NCI-H2029 (cell line): ENCODE measurements around the gene SYNGR4.
"Not testable (repeated sequence)": the region's sequence is repeated elsewhere in the genome, so short reads cannot be mapped to it uniquely, and the experiment has no call there.

Source experiments
- DNase-seq: peaks from one replicate; lab custom pipeline; 2025; lab: John Stamatoyannopoulos, UW

SYNGR4 gene

DNA sequence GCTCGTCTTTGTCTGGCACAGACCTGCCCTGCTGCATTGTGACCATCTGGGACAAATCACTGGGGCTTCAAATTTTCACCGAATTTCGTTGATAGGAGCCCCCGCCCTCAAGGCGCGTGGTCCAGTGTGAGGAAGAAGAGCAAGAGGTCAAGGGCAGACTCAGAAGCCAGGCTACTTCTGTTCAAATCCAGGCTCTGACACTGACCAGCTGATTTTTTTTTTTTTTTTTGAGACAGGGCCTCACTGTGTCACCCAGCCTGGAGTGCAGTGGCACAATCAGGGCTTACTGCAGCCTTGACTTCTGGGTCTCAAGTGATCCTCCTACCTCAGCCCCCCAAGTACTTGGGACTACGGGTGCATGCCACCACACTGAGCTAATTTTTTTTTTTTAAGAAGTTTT, 7.2 kb downstream of the SYNGR4 start:
- DNase-seq = no peak

DNA sequence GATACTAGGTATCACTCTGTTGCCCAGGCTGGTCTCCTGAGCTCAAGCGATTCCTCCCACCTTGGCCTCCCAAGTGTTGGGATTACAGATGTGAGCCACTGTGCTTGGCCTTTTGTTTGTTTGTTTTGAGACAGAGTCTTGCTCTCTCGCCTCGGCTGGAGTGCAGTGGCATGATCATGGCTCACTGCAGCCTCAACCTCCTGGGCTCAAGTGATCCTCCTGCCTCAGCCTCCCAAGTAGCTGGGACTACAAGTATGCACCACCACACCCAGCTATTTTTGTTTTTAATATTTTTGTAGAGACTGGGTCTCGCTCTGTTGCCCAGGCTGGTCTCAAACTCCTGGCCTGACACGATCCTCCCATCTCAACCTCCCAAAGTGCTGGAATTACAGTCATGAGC, 7.6 kb downstream of the SYNGR4 start:
- DNase-seq = not testable (repeated sequence)

DNA sequence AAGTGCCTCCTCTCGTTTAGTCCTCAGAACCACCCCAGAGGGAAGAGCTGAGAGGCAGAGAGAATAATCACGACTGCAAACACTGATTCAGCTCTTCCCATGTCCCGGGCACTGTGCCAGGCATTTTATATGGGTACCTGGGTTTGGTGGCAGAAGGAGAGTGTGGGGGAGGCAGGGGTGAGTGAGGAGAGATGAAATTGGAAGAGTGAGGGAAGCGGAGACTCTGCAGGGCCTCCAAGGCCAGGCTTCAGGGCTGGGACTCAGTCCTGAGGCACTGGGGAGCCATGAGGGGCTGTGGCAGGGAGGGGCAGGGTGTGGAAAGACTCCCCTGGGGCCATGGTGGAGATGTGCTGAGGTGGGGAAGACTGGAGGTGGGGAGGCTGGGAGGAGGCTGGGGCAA, 8.7 kb downstream of the SYNGR4 start:
- peak; percentile 26 for DNase-seq

DNA sequence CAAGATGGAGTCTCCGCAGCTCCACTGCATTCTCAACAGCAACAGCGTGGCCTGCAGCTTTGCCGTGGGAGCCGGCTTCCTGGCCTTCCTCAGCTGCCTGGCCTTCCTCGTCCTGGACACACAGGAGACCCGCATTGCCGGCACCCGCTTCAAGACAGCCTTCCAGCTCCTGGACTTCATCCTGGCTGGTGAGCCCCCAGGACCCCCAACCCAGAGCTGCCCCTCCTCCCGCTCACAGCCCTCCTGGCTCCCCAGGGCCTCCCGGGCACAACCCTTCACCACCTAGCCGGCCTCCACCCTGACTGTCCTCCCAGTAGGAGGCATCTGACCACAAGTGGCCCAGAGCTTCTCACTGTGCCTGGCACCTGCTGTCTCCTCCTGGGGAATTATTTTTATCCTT, 9.4 kb downstream of the SYNGR4 start:
- DNase-seq = no peak

DNA sequence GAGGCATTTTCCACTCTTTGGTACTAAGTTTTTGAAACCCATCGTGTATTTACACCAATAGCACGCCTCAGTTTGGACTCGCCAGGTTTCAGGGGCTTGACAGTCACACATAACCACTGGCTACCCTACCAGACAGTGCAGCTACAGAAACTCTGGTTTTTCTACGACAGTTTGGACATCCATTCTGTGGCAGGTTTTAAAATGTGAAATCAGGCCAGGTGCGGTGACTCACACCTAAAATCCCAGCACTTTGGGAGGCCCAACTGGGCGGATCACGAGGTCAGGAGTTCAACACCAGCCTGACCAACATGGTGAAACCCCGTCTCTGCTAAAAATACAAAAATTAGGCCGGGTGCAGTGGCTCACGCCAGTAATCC, 14.0 kb downstream of the SYNGR4 start:
- DNase-seq = no peak

DNA sequence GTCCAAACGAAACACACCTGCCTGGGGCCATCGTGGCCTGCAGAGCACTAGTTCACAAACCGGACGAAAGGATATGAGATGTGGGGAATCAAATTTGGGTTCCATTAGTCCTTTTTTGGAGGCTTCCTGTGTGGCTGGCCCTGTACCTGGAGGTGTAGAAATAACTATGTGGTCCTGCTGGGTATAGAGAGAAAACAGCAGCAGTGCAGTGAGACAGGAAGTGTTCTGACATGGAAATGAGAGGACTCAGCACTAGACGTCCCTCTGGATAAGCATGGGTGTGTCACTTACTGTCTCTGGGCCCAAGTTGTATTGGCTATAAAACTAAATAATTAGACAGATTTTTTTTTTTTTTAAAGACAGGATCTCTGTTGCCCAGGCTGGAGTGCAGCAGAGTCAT, 14.9 kb downstream of the SYNGR4 start:
- DNase-seq = no peak

DNA sequence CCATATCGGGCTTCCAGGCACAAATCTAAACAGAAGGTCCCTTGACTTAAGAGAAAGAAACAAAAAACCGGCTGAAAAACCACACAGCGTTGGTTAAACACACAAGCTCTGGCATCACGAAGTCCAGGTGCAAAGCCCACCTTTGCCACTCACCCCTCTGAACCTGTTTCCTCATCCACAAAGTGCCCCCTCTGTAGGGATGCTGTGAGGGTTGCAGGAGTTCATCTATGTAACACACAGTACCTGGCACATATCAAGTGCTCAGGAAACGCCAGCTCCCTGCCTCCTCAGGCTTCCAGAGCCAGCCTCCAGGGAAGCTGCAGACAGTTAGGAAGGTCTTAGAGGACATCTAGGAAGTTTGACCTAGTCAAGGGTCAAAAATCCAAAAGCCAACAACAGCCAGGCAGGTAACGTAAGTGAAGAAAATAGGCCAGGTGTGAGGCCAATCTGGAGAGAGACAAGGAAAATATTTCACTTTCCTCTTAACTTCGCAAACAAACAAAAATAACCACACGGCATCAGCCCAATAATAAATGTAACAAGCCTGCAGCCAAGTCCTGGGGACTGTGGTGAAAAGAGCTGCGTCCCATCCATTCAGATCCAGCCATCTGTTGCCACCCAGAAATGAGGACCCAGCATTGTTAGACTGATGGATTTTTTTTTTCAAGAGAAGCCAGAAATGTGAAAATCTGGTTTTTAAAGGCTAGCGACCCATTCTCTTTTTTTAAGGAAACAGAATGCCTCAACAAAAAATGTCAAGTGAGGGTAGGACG, 17.2 kb downstream of the SYNGR4 start:
- no peak for DNase-seq

DNA sequence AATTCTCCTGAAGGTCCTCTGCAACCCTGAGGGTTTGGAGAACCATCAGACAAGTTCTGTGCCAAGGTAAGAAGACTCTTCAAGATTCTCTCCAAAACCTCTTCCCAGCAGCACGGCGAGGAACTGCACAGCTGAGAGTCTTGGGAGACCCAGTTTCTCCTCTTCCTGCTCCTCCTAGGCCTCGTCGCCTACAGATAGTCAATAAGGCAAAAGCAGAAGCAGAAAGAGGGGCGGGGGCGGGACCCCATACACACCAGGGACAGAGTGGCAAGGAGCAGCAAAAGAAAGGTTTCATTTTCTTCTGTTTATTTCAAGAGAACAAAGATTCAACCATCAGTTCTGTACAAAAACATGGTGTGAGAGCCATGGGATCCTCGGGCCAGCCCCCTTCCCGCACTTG, 18.1 kb downstream of the SYNGR4 start:
- DNase-seq = no peak

DNA sequence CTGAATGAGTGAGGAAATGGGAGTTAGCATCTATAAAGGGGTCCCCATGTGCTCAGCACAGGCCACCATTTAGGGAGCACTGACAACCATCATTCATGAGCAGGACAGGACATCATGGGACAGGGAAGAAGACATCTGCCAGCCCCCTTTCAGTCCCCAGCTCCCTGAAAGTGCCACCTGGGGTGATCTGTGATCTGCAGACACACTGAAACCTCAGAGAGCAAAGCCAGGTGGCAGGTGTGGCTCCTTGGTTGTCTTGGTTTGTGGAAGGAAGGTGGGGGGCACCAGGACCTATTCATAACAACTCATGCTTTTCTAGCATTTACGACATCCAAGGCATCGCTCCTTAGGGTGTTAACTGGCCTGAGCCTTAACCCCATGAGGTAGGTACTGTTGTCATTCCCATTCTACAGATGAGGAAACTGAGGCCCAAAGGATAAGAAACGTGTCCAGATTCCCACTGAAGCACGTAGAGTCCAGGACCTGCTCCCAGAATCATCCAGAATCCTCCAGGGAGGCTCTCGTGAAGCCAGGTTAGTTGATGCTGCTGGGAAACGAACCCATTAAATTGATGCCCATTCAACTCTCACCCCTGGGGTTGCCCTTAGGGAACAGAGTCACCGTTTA, 21.4 kb downstream of the SYNGR4 start:
- DNase-seq = no peak

DNA sequence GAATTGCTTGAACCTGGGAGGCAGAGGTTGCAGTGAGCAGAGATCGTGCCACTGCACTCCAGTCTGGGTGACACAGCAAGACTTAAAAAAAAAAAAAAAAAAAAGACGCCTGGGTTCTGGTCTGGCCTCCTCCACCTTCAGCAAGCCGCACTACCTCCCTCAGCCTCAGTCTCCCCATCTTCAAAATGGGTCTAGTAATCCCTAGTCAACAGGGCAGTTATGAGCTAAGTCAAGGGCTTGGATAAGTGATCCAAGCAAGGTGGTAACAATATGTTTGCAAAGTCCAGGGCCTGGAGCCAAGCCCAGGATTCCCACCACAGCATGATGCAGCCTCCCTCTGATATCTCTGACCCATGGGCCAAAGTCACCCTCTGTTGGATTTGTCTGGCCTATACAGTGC, 22.8 kb downstream of the SYNGR4 start:
- no peak for DNase-seq

DNA sequence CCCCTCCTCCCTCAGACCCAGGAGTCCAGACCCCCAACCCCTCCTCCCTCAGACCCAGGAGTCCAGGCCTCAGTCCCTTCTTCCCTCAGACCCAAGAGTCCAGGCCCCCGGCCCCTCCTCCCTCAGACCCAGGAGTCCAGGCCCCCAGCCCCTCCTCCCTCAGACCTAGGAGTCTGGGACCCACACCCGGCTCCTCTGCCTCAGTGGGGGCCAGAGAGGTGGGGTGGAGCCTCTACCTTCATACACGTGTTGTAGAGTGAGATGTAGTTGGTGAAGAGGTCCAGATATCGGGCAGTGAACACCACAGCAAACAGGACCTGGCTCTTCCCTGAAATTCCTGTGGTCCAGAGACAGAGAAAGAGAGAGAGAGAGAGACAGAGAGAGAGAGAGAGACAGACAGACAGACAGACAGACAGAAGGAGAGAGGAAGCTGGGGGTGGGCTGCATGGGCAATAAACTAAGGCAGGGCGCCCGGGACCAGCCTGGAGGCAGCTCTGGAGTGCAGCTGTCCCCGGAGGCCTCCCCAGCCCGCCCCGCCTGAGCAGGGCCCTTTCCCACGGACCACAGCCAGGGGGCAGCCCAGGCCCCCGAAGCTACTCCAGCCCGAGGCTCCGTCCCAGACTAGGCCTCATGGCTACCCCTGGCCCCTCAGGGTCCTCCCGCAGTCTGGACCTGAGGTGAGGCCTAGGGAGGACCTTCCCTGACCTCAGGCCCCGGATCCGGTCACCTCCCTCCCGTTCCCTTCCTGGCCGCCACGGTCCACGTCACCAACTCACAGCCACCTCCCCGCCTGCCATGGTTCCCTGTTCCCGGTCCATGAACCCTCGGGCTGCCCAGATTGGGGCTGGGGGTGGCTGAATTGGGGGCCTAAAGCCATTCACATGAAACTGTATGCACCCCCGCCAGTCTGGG, 26.3 kb downstream of the SYNGR4 start:
- no peak for DNase-seq

DNA sequence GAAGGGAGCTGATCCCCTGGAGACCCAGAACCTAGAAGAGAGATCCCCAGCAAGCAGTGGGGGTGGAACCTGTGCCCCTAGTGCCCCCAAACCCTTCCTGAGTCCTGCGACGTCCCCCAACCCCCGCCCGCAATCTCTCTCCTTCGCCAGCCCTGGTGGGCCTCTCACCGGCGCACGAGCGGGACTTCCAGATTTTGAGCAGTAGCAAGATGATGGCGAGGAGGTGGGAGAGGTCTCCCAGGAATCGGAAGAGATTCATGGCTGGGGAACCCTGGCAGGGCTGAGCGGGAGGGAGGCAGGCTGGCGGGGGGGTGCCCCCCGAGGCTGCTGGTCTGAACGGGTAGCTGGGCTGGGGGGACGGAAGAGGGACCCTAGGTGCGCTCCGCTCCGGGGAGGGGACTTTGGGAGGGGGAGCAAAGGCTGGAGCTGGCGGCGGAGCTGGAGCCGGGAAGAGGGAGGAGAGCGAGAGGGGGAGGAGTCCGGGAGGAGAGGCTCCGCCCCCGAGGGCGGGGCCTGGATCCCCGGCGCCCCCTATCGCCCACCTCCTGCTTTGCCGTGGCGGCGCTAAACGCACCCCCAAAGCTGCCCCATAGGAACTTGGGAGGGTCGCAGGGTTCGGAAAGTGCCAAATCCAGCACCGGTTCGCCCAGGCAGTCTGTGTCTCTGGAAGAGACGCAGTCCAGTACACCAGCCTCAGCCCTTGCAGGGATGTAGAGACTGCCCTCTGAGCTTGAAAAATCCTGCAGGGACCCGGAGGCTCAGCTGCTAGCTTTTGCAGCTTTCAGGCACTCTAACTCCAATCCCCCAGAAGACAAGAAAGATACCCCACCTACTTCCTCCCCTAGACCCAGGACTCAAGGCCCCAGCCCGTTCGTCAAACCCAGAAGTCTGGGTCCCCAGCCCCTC, 27.2 kb downstream of the SYNGR4 start, which contains the start of gene KDELR1:
Gene KDELR1, minus strand, starts transcription at position 452 of the 906 bp plus-strand sequence. Its CDS starts 193 bp downstream, at position 259.
- no peak for DNase-seq

DNA sequence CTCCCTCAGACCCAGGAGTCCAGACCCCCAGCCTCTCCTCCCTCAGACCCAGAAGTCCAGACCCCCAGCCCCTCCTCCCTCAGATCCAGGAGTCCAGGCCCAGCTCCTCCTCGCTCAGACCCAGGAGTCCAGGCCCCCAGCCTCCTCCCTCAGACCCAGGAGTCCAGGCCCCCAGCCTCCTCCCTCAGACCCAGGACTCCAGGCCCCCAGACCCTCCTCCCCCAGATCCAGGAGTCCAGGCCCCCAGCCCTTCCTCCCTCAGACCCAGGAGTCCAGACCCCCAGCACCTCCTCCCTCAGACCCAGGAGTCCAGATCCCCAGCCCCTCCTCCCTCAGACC, 27.8 kb downstream of the SYNGR4 start:
- not testable (repeated sequence) for DNase-seq

DNA sequence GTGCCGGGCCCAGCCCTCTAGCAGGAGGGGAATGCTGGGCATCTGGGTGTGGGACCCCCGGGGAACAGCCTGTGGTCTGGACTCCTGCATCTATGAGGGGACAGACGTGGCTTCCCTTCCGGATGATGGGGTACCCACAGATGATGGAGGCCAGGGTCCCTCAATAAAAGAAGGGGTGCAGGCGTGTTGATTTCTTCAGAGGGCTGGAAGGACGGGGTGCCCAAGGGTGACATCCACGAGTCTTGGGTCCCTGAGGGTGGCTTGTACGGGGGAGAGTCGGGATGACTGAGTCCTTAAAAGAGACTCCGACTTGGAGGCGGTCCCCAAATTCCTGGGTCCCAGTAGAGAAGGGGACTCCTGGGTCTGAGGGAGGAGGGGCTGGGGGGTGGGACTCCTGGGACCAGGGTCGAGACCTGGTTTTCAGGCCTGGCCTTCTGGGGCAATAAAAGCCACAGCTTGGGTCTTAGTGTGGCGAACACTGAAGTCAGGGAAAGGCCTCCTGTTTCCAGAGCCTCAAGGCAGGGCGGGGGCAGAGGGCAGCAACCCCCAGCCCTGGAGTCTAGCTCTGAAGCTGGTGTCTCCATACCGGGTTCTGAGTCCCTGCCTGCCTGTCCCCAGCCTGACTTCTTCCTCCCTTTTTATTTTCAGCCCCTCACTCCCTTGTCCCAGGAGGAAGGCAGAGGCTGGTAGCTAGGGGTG, 28.8 kb downstream of the SYNGR4 start:
- DNase-seq = no peak

DNA sequence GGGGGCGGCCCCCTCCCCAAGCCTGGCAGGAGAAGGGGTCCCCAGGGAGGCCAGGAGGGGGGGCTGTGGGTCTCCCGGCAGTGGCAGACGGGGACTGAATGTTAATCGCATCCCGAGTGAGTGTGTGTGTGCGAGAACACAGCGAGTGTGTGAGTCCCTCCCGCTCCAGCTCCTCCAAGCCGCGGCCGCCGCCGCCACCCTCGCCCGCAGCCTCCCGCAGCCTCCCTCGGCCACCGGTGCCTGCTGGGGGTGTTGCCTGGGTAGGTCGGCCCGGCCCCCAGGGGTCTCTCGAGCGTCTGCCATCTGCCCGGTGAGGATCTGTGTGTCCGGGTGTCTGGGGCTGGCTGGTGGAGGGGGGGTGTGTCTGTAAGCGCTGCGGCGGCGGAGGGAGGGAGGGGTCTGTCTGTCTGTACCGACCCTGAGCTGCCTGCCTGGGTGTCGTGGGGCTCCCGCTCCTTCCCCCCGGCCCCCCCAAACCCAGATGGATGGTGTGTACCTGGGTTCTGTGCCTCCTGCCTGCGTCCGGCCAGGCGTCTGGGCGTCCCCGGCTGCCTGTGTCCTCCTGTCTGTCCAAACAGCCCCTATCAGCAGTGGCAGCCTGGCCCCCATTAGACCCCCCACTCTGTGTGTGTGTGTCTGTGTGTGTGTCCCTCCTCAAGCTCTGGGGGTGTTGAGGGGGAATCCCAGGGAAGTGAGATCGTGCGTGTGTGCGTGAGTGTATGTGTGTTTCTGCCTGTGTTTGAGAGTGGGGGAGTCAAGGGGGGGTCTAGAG, 29.6 kb downstream of the SYNGR4 start, which contains the start of gene GRIN2D:
Gene GRIN2D, plus strand, starts transcription at position 110 of the 772 bp plus-strand sequence. CDS start 4,725 bp downstream, outside the sequence.
- no peak for DNase-seq

DNA sequence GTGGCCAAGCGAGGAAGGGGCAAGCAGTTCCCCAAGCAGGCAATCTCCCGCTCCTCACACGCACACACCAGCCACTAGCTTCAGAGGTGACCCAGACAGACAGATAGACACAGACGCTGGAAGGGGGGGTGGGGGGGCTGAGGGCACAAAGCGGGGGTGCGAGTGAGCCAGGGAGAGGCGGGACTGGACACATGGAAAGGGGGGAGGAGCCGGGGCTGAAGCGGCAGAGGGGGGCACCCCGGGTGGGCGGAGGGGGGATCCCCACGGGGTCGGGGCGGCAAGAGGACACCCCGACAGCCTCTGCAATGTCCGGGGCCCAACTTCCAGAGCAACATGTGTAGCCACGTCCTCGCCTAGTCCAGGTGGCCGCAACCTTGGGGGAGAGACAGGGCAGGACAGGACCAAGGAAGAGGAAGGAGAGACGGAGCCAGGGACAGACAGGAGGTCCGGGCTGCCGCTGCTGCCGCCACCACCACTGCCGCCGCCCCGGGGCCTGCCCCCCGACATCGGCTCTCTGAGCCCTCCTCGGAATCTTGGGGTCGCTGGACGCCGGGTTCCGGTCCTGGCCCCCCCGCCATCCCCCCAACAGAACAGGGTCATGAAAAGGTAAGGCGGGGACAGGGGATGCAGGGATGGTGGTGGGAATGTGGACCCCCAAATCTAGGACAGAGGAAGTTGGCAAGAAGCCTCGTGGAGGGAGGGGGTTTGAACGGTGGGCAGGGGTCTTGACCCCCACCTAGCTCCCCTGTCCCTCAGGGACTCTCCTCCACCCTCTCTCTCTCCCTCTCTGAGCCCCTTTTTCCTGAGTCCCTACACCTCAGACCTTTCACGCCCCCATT, 30.4 kb downstream of the SYNGR4 start:
- DNase-seq = no peak

DNA sequence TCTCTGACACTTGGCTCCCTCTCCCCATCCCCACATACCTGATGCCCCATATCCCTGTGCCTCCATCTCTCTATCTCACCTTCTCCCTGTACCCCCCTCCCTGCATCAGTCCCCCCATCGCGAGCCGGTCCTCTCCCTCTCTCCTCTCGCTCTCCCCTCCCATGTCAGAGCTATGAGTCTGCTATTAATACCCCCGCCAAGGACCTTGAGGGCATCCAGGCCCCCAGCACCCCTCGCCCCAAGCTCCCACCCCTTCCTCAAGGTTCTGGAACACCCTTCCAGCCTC, 30.9 kb downstream of the SYNGR4 start:
- no peak for DNase-seq

DNA sequence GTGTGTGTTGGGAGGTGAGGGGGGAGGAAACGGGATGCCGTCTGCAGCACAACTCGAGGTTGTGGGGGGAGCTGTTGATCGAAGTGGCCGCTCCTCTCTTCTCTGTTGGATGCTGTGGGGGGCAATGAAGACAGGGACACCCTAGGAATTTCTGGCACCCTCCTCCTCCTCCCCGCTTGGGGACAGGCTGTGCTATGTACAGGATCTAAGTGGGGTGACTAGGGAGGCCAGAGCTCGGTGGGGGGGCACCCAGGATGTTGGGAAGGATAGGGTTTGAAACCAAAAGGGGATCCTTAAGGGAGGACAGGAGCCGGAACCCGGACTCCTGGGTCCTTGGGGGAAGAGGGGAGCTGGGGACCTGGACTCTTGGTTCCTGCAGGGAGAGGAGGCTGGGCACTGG, 31.3 kb downstream of the SYNGR4 start:
- no peak for DNase-seq

DNA sequence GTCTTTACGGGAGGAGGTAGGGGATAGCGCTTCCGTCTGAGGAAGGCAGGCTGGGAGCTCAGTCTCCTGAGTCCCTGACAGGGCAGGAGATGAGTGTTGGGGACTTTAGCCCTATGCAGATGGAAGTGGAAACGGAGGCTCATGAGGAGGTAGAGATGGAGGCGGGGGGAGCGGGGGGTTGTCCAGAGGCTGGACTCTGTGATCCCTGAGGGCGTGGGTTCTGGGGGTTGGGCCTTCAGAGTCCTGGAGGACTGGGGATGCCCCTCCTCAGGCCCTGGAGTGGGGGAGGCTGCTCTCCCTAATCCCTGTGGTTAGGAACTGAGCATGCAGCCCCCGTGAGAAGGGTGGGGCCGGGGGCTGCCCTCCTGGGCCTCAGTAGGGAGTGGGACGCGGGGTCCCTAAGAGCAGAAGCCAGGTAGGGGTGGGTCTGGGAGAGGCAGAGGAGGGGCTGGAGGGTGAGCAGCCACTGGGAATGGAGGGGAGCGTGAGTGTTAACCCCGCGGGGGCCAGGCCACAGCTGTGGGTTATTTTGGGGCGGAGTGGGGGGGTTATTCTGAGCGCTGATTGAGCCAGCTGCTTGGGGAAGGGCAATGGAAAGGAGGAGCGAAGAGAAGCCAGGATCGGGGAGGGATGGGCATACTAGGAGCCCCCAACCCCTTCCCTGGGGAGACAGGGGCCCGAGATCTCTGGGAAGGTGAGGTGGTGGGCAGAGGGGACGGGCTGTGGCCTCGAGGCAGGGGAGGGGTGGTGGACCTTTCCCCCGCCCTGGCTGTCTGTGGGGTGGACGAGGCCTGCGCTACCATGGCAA, 32.1 kb downstream of the SYNGR4 start:
- DNase-seq = no peak
